NCI-H1048 (cell line): ENCODE results near the gene TAX1BP3.

Experiments used
- DNase-seq: peaks from one replicate; lab custom pipeline; 2025; lab: John Stamatoyannopoulos, UW

TAX1BP3 gene

DNA sequence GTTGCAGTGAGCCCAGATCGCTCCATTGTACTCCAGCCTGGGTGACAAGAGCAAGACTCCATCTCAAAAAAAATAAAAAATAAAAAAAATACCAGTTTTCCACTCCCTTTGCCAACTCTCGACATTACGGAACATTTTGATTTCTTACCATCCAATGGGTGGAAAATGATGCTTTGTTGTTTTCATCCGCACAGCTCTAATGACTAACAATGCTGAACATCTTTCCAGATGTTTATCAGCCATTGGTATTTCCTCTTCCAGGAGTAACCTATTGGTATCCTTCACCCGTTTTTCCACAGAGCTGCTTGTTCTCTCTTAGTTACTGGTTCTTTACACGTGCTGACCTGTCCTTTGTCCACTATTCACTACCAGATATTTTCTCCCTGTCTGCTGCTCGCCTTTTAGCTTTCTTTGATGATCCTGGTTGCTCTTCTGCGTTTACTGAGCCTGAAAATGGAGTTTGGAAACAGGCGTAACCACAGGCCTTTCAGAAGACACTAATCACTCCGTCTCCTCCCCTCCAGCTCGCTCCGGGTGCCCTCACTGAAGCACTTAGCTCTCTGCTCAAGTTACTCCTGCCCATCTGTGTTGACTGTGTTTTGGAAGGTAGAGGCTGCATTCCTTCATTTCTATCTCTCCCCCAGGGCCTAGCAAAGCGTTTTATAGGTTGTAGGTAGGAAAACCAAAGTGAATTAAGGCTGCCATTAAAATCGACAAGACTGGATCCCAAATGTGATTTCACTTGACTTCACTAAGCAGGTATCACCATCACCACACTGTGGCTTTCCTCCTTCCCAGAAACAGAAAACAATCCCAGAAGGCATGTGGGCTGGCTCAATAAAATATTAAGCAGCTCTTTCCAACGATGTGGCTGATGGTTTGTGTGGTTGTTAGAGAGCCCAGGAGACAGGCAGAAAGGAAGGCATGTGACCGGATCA, 41.3 kb downstream of the TAX1BP3 start:
- no peak for DNase-seq

DNA sequence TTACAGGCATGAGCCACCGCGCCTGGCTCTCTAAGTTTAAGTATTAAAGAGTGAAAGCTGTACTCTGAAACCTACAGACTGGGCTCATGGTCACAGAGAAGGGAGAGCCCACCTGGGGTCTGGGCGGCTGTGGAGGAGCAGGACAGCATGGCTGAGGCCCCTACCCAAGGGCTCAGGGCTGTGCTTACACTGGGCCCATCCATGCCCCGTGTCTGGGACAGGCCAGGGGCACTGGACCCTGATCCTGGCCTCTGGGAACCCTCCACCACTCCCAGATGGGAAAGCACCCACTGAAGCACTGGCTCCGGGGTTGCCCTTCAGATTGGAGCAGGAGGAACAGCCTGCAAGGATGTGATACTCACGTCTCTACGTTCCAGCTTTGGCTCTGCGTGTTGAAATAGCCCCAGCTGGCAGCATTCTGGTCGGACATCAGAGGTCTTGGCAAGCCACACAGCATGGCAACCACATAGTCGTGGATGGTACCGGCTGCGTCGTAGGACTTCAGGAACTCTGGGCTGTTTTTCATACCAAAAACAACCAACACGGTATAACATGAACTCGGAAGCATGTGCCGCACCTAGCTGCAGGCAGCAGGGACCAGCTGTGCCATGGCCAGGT, 45.3 kb downstream of the TAX1BP3 start:
- DNase-seq = no peak

DNA sequence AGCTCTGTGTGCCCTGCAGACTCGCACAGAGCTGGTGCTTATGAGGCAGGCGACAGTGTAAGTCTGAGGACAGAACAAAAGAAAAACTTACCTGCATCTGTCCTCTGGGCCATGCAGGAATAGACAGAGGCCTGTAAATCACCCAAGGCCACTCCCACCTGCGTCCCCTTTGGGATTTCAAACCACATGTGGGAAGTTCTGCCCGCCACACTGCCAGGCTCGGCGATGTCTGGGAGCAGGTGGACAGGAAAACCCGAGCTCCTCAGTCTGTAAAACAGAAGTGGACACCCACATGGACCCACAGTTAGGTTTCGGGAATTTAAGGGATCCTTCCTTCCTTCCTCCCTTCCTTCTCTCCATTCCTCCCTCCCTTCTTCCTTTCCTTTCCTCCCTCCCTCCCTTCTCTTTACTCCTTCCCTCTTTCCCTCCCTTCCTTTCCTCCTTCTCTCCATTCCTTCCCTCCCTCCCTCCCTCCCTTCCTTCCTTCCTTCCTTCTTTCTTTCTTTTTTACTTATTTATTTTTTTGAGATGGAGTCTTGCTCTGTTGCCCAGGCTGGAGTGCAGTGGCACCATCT, 47.1 kb downstream of the TAX1BP3 start:
- no peak for DNase-seq

DNA sequence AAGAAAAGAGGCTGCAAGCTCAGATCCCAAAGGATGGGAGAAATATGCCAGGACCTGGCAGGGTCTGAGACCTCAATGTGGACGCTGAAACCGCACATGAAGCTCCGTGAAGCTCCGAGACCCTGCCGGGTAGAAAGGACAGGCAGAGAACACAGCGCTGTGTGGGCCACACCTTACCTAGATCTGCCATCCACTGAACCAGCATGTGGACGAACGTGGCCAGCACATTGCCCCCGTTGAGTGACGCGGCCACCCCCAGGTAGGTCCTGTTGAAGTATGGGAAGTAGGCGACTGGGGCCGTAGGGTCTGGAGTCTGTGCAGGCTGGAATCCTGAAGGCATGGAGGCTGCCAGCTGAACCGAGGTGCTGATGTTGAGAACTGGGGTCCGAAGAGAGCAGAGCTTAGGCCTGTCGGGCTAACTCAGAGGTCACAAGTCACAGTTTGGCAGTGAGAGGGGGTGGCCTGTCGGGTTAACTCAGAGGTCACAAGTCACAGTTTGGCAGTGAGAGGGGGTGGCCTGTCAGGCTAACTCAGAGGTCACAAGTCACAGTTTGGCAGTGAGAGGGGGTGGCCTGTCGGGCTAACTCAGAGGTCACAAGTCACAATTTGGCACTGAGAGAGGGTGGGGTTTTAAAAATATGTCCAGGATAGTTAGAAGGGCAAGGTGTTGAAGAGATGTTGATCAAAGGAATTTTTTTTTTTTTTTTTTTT, 53.1 kb downstream of the TAX1BP3 start:
- DNase-seq = no peak

DNA sequence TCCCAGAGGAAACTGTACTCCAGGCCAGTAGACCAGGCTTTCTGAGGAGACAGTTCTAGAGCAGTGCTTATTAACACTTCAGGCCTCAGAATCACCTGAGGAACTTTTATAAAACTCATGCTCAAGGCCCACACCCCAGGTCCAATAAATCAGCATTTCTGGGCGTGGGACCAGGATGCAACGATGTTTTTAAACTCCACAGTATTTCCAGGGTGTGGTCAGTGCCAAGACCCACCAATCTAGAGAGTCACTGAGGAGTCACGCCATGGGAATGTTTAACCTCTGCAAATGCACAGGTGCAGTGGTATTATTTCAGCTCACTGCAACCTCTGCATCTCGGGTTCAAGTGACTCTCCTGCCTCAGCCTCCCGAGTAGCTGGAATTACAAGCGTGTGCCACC, 55.3 kb downstream of the TAX1BP3 start:
- no peak for DNase-seq
